B cell (primary cell): ENCODE data around the gene KMT2C. TPM values are rescaled to one million over a fixed set of nuclear protein-coding genes. Genes with fewer than 3 reads are reported as not detected.

ENCODE experiments used
- ATAC-seq: fragments of 200-7000 bp; cut with Tn5 transposase; one replicate; pipeline ENCODE4 v1.10.0; 2021; ENCODE audit warnings: low read depth, mild to moderate bottlenecking, moderate number of reproducible peaks, moderate library complexity
- CTCF ChIA-PET: fragments of 350-600 bp; sonication (Branson Sonifier 250); formaldehyde crosslinking; loops from one replicate; lab custom pipeline; 2021; ENCODE audit warnings: antibody characterized with exemption, inconsistent platforms; lab: Charles Lee
- POLR2A ChIA-PET: fragments of 350-600 bp; sonication (Branson Sonifier 250); formaldehyde crosslinking; loops from one replicate; lab custom pipeline; 2021; ENCODE audit warnings: antibody characterized with exemption; lab: Charles Lee
- DNase-seq: peaks from one replicate; pipeline ENCODE4 v3.0.0; 2013
- H2AFZ ChIP-seq: 2 replicates; pipeline ENCODE4 v1.6.1; 2012; ENCODE audit warnings: mild to moderate bottlenecking, low read depth, low read length; ENCODE audit not compliant: insufficient read depth, poor library complexity, severe bottlenecking
- H3K27ac ChIP-seq, 2 donors: 1 replicate in 1 of 2; 2 replicates in 1 of 2; pipeline ENCODE4 v1.5.1; 2012 to 2013; ENCODE audit warnings: low read length in 2 of 2, mild to moderate bottlenecking in 2 of 2, moderate library complexity in 1 of 2
- H3K27me3 ChIP-seq, 4 experiments: fragments of 200-600 bp in 1 of 4; sonication (generic) in 1 of 4; replicated peaks in 1 of 4; 1 replicate in 2 of 4; 2 replicates in 2 of 4; pipeline versions ENCODE4 v1.6.1 to v1.7.0; 2013 to 2016; ENCODE audit warnings: low read length in 3 of 4, mild to moderate bottlenecking in 2 of 4, mixed read lengths in 1 of 4, moderate library complexity in 1 of 4; ENCODE audit not compliant: insufficient read depth in 4 of 4, control insufficient read depth in 3 of 4; ENCODE audit errors: control extremely low read depth in 1 of 4
- H3K36me3 ChIP-seq, 2 experiments: replicated peaks in 1 of 2; 1 replicate in 1 of 2; 2 replicates in 1 of 2; pipeline versions ENCODE4 v1.6.1 to v1.7.1; 2013; ENCODE audit warnings: low read length in 1 of 2; ENCODE audit not compliant: insufficient read depth in 2 of 2, control insufficient read depth in 1 of 2; ENCODE audit errors: control extremely low read depth in 1 of 2, extremely low read depth in 1 of 2
- H3K4me1 ChIP-seq, 2 donors: fragments of 200-600 bp in 1 of 2; sonication (generic) in 1 of 2; 1 replicate in 1 of 2; 2 replicates in 1 of 2; pipeline versions ENCODE4 v1.5.1 to v1.6.1; 2013 to 2017; ENCODE audit warnings: low read length in 2 of 2; ENCODE audit not compliant: control insufficient read depth in 2 of 2, insufficient read depth in 2 of 2
- H3K4me2 ChIP-seq: replicated peaks from 2 replicates; pipeline ENCODE3; 2012; ENCODE audit warnings: mild to moderate bottlenecking, low read depth, low read length; ENCODE audit not compliant: poor library complexity, severe bottlenecking
- H3K4me3 ChIP-seq, 5 experiments: fragments of 200-600 bp in 1 of 5; sonication (generic) in 1 of 5; 1 replicate in 3 of 5; 2 replicates in 2 of 5; pipeline versions ENCODE4 v1.5.1 to v1.7.0; 2011 to 2016; ENCODE audit warnings: low read length in 4 of 5, mild to moderate bottlenecking in 4 of 5, low read depth in 2 of 5, control low read depth in 1 of 5, moderate library complexity in 1 of 5; ENCODE audit not compliant: insufficient read depth in 1 of 5; ENCODE audit errors: control extremely low read depth in 1 of 5, extremely low read depth in 1 of 5
- H3K79me2 ChIP-seq: fragments of 200-600 bp; sonication (generic); one replicate; pipeline ENCODE4 v1.6.0; 2016; ENCODE audit warnings: low read length; ENCODE audit not compliant: control insufficient read depth, insufficient read depth
- H3K9ac ChIP-seq: fragments of 200-600 bp; sonication (generic); 2 replicates; pipeline ENCODE4 v1.6.1; 2017; ENCODE audit warnings: mild to moderate bottlenecking, low read length, moderate library complexity
- H3K9me3 ChIP-seq, 3 donors: one replicate each; pipeline versions ENCODE4 v1.6.1 to v1.7.1; 2013; ENCODE audit warnings: low read length in 2 of 3; ENCODE audit not compliant: control insufficient read depth in 2 of 3, insufficient read depth in 1 of 3; ENCODE audit errors: control extremely low read depth in 1 of 3
- H4K20me1 ChIP-seq: 2 replicates; pipeline ENCODE4 v1.6.0; 2012; ENCODE audit warnings: mild to moderate bottlenecking, low read length; ENCODE audit not compliant: insufficient read depth, control insufficient read depth, poor library complexity, severe bottlenecking
- H3K27ac Mint-ChIP-seq: one replicate; pipeline ENCODE4 v1.8.0; 2021; ENCODE audit warnings: mixed read lengths
- H3K27me3 Mint-ChIP-seq: one replicate; pipeline ENCODE4 v1.8.0; 2021; ENCODE audit warnings: mixed read lengths
- H3K4me1 Mint-ChIP-seq: one replicate; pipeline ENCODE4 v1.8.0; 2021; ENCODE audit warnings: mixed read lengths
- H3K4me3 Mint-ChIP-seq: one replicate; pipeline ENCODE4 v1.8.0; 2021; ENCODE audit warnings: mixed read lengths
- H3K9me3 Mint-ChIP-seq: one replicate; pipeline ENCODE4 v1.8.0; 2022; ENCODE audit warnings: mixed read lengths; ENCODE audit not compliant: insufficient read depth
- CTCF ChIP-seq: fragments of 200-600 bp; IDR thresholded peaks from one replicate; pipeline ENCODE4 v1.8.0; 2022; ENCODE audit warnings: antibody characterized with exemption, mild to moderate bottlenecking
- EZH2 ChIP-seq: IDR thresholded peaks from 2 replicates; pipeline ENCODE4 v1.6.1; 2012; ENCODE audit warnings: borderline replicate concordance, low read depth, mild to moderate bottlenecking, moderate library complexity, low read length; ENCODE audit not compliant: insufficient read depth, poor library complexity, severe bottlenecking
- whole genome bisulfite sequencing: methylation state at CpG from one replicate; pipeline ENCODE4 v1.1.5; 2013; ENCODE audit warnings: missing lambda C conversion rate; ENCODE audit not compliant: insufficient coverage; 5-methylcytosine and 5-hydroxymethylcytosine counted together
- intact Hi-C: fragments of 100-400 bp; cut with micrococcal nuclease; formaldehyde crosslinking; loops from one replicate; pipeline ENCODE4 v1.10.0; 2022
- polyA plus RNA-seq: library from polyadenylated mRNA; depleted of rRNA; stranded (reverse); fragments of >200 nt; gene quantifications from 2 replicates; pipeline ENCODE4 v1.2.3, GENCODE V29; 2012
- total RNA-seq, 2 donors: library from RNA; stranded (reverse); fragments of 120-200 nt in 1 of 2; gene quantifications; 1 replicate in 1 of 2; 2 replicates in 1 of 2; pipeline versions ENCODE4 v1.2.3 to v1.2.4, GENCODE V29; 2013 to 2022

KMT2C gene
- total and polyA plus RNA-seq, 2 donors (not counting 1 experiment from before 2014, with no cell fraction given) = 14.9 to 171 TPM

GRCh38 chr7:152480664-152481063 is 44.9 kb upstream of the KMT2C start:
- DNase-seq (no peak), ATAC-seq (no peak)
- Histone ChIP-seq H3K9me3 (no peaks in the 10 kb centered on the region), H4K20me1 (no peaks in the 10 kb centered on the region), H3K4me3 (no peak overlapping the region), H3K27ac (no peak overlapping the region), H3K4me2 (no peak overlapping the region), H3K27me3 (no peaks in the 10 kb centered on the region), H3K79me2 (no peaks in the 10 kb centered on the region), H3K4me1 (no peaks in the 10 kb centered on the region), H2AFZ (no peak overlapping the region), H3K9ac (no peak overlapping the region), H3K36me3 (no peaks in the 10 kb centered on the region)
- ChIA-PET CTCF (no interaction called here), POLR2A (no interaction called here)
- no peaks in the 10 kb centered on the region for H3K9me3 Mint-ChIP-seq
- no peaks in the 10 kb centered on the region for H3K27me3 Mint-ChIP-seq
- WGBS = 100% methylated on average over 4 of the region's 4 CpGs
- no peak overlapping the region for H3K4me3 Mint-ChIP-seq
- no peak overlapping the region for H3K27ac Mint-ChIP-seq
- H3K4me1 Mint-ChIP-seq = no peaks in the 10 kb centered on the region
- no peak for TF ChIP-seq CTCF
- TF ChIP-seq EZH2 = no peak
- intact Hi-C loops = no loop called here

- no peak overlapping the region for H3K4me2 ChIP-seq
- ChIA-PET CTCF (no interaction called here), POLR2A (no interaction called here)
- Mint-ChIP-seq H3K27me3 (no peaks in the 10 kb centered on the region), H3K27ac (no peak overlapping the region), H3K9me3 (no peaks in the 10 kb centered on the region), H3K4me3 (no peak overlapping the region), H3K4me1 (no peaks in the 10 kb centered on the region)
- ATAC-seq (no peak), DNase-seq (no peak)
- WGBS = 100% methylated on average over 1 of the region's 1 CpG
- H3K9ac ChIP-seq = no peak overlapping the region
- H3K9me3 ChIP-seq = no peaks in the 10 kb centered on the region
- intact Hi-C loops = no loop called here
- H2AFZ ChIP-seq = no peak overlapping the region
- no peaks in the 10 kb centered on the region for H3K4me1 ChIP-seq
- no peaks in the 10 kb centered on the region for H3K36me3 ChIP-seq
- no peak overlapping the region for H3K4me3 ChIP-seq
- no peaks in the 10 kb centered on the region for H3K79me2 ChIP-seq
- H3K27me3 ChIP-seq = no peaks in the 10 kb centered on the region
- H3K27ac ChIP-seq = no peak overlapping the region
- no peak for TF ChIP-seq CTCF
- TF ChIP-seq EZH2 = no peak
- H4K20me1 ChIP-seq = no peaks in the 10 kb centered on the region
These were observed 43.8 kb upstream of the KMT2C start for GRCh38 chr7:152479595-152479994.
